ENCODE data around the gene KRTAP1-4. TPM values are rescaled to one million over a fixed set of nuclear protein-coding genes. Genes with fewer than 3 reads are reported as not detected.
"Not testable (repeated sequence)": the region's sequence is repeated elsewhere in the genome, so short reads cannot be mapped to it uniquely, and the experiment has no call there.

The KRTAP1-4 gene
- total RNA-seq, 1 experiment from 2014 or later: not detected

- no TSS peak for BruUV-seq (replicated peaks)
- Histone ChIP-seq H3K27me3 (ENCODE audit: low read length) (no peaks in the 10 kb centered on the region), H2AFZ (ENCODE audit: low read length) (no peak overlapping the region), H3K36me3 (ENCODE audit: low read depth, low read length) (no peaks in the 10 kb centered on the region), H3K9me3 (ENCODE audit: low read length) (no peaks in the 10 kb centered on the region), H3K4me2 (ENCODE audit: low read length) (no peak overlapping the region), H3K4me1 (ENCODE audit: insufficient read depth, low read length) (peaks cover 15% of the 10 kb centered on the region), H3K9ac (ENCODE audit: low read length) (no peak overlapping the region), H3F3A (ENCODE audit: low read length, unreplicated experiment) (peaks cover 5% of the 10 kb centered on the region), H3K9me2 (replicated peaks; ENCODE audit: low read length) (no peaks in the 10 kb centered on the region), H3K4me3 (ENCODE audit: low read length) (no peak overlapping the region), H3K79me2 (ENCODE audit: low read length) (no peaks in the 10 kb centered on the region), H4K20me1 (ENCODE audit: low read length) (no peaks in the 10 kb centered on the region), H3K27ac (ENCODE audit: low read length) (no peak overlapping the region)
- CTCF ChIA-PET: no interaction called here
- TF ChIP-seq EZH2 (IDR thresholded peaks at IDR 0.05; ENCODE audit: low read length, unreplicated experiment): no peak
- ATAC-seq (no peak), DNase-seq (no peak)
- intact Hi-C loops (cut with micrococcal nuclease): no loop called here
- POLR2A ChIA-PET (ENCODE audit: unreplicated experiment): no interaction called here
Measured at GRCh38 chr17:41052566-41052965, 22.6 kb upstream of the KRTAP1-4 start.

GRCh38 chr17:41049110-41049509 is 19.1 kb upstream of the KRTAP1-4 start:
- H3K79me2 ChIP-seq (ENCODE audit: low read length): no peaks in the 10 kb centered on the region
- no TSS peak for BruUV-seq (replicated peaks)
- intact Hi-C loops (cut with micrococcal nuclease): no loop called here
- H3K9ac ChIP-seq (ENCODE audit: low read length): peak overlapping the region; percentile 10; the same call in 1 of the 2 replicates
- peak overlapping the region; percentile 76 for H3K4me2 ChIP-seq (ENCODE audit: low read length)
- peak overlapping the region; percentile 47 for H3K4me3 ChIP-seq (ENCODE audit: low read length)
- H3F3A ChIP-seq (ENCODE audit: low read length, unreplicated experiment): peaks cover 5% of the 10 kb centered on the region
- no peaks in the 10 kb centered on the region for H3K27me3 ChIP-seq (ENCODE audit: low read length)
- H3K4me1 ChIP-seq (ENCODE audit: insufficient read depth, low read length): peaks cover 15% of the 10 kb centered on the region
- DNase-seq (peak; percentile 80), ATAC-seq (peak; percentile 90)
- peak overlapping the region; percentile 80 for H3K27ac ChIP-seq (ENCODE audit: low read length)
- H4K20me1 ChIP-seq (ENCODE audit: low read length): no peaks in the 10 kb centered on the region
- no peaks in the 10 kb centered on the region for H3K36me3 ChIP-seq (ENCODE audit: low read depth, low read length)
- CTCF ChIA-PET: interaction anchor here (0.5 to 0.6 kb wide), 2 partner anchors 10 to 94 kb away, joined by 3 to 6 read pairs; no protein-coding TSS in a partner anchor
- H3K9me2 ChIP-seq (replicated peaks; ENCODE audit: low read length): no peaks in the 10 kb centered on the region
- POLR2A ChIA-PET (ENCODE audit: unreplicated experiment): no interaction called here
- H3K9me3 ChIP-seq (ENCODE audit: low read length): no peaks in the 10 kb centered on the region
- TF ChIP-seq CTCF (conservative IDR thresholded peaks at IDR 0.05; ENCODE audit: low read depth, low read length) (no peak), EZH2 (IDR thresholded peaks at IDR 0.05; ENCODE audit: low read length, unreplicated experiment) (no peak), EZH2phosphoT487 (IDR thresholded peaks at IDR 0.05; ENCODE audit: borderline replicate concordance, low read length) (no peak)
- no peak overlapping the region for H2AFZ ChIP-seq (ENCODE audit: low read length)

- peak overlapping the region; percentile 76 for H3K4me2 ChIP-seq (ENCODE audit: low read length)
- DNase-seq: peak; percentile 78
- H3K9ac ChIP-seq (ENCODE audit: low read length): peak overlapping the region; percentile 10; the same call in 1 of the 2 replicates
- peaks cover 15% of the 10 kb centered on the region for H3K4me1 ChIP-seq (ENCODE audit: insufficient read depth, low read length)
- TF ChIP-seq EZH2phosphoT487 (IDR thresholded peaks at IDR 0.05; ENCODE audit: borderline replicate concordance, low read length) (no peak), CTCF (conservative IDR thresholded peaks at IDR 0.05; ENCODE audit: low read depth, low read length) (no peak), EZH2 (IDR thresholded peaks at IDR 0.05; ENCODE audit: low read length, unreplicated experiment) (no peak)
- peaks cover 5% of the 10 kb centered on the region for H3F3A ChIP-seq (ENCODE audit: low read length, unreplicated experiment)
- H3K79me2 ChIP-seq (ENCODE audit: low read length): no peaks in the 10 kb centered on the region
- intact Hi-C loops (cut with micrococcal nuclease): no loop called here
- H3K27ac ChIP-seq (ENCODE audit: low read length): peak overlapping the region; percentile 80
- H2AFZ ChIP-seq (ENCODE audit: low read length): peak overlapping the region; percentile 53; the same call in 1 of the 2 replicates
- BruUV-seq (replicated peaks): no TSS peak
- H3K9me3 ChIP-seq (ENCODE audit: low read length): no peaks in the 10 kb centered on the region
- no peaks in the 10 kb centered on the region for H3K9me2 ChIP-seq (replicated peaks; ENCODE audit: low read length)
- CTCF ChIA-PET: no interaction called here
- no peaks in the 10 kb centered on the region for H3K36me3 ChIP-seq (ENCODE audit: low read depth, low read length)
- ATAC-seq: peak; percentile 72
- POLR2A ChIA-PET (ENCODE audit: unreplicated experiment): no interaction called here
- H4K20me1 ChIP-seq (ENCODE audit: low read length): no peaks in the 10 kb centered on the region
- H3K27me3 ChIP-seq (ENCODE audit: low read length): no peaks in the 10 kb centered on the region
- peak overlapping the region; percentile 47 for H3K4me3 ChIP-seq (ENCODE audit: low read length)
Measured at GRCh38 chr17:41048441-41048840, 18.4 kb upstream of the KRTAP1-4 start.

GRCh38 chr17:41046735-41047465 is 16.9 kb upstream of the KRTAP1-4 start, which contains the start of gene KRTAP2-1:
TSS of gene KRTAP2-1 (minus strand) at chr17:41047316. CDS start at chr17:41047267, 49 bp downstream.
- H3K9me3 ChIP-seq (ENCODE audit: low read length); H2AFZ ChIP-seq (ENCODE audit: low read length); H3K79me2 ChIP-seq (ENCODE audit: low read length); BruUV-seq (replicated peaks); DNase-seq; H3K9ac ChIP-seq (ENCODE audit: low read length); POLR2A ChIA-PET (ENCODE audit: unreplicated experiment); ATAC-seq; H3F3A ChIP-seq (ENCODE audit: low read length, unreplicated experiment); CTCF ChIA-PET; intact Hi-C loops (cut with micrococcal nuclease); H3K36me3 ChIP-seq (ENCODE audit: low read depth, low read length); H3K4me3 ChIP-seq (ENCODE audit: low read length); H3K27me3 ChIP-seq (ENCODE audit: low read length); H4K20me1 ChIP-seq (ENCODE audit: low read length); H3K9me2 ChIP-seq (replicated peaks; ENCODE audit: low read length): not testable (repeated sequence)
- Histone ChIP-seq H3K4me2 (ENCODE audit: low read length) (peak within 1 kb of the TSS; percentile 76; the same call in 1 of the 2 replicates), H3K4me1 (ENCODE audit: insufficient read depth, low read length) (peaks cover 15% of the 10 kb centered on the region), H3K27ac (ENCODE audit: low read length) (peak within 1 kb of the TSS; percentile 80)
